ENCODE measurements around the gene SDR42E1. TPM values are rescaled to one million over a fixed set of nuclear protein-coding genes. Genes with fewer than 3 reads are reported as not detected.

SDR42E1 gene
- polyA plus RNA-seq, 2 of the 4 experiments (the other 2 are of a cell fraction) = 1.7 to 5.2 TPM

DNA sequence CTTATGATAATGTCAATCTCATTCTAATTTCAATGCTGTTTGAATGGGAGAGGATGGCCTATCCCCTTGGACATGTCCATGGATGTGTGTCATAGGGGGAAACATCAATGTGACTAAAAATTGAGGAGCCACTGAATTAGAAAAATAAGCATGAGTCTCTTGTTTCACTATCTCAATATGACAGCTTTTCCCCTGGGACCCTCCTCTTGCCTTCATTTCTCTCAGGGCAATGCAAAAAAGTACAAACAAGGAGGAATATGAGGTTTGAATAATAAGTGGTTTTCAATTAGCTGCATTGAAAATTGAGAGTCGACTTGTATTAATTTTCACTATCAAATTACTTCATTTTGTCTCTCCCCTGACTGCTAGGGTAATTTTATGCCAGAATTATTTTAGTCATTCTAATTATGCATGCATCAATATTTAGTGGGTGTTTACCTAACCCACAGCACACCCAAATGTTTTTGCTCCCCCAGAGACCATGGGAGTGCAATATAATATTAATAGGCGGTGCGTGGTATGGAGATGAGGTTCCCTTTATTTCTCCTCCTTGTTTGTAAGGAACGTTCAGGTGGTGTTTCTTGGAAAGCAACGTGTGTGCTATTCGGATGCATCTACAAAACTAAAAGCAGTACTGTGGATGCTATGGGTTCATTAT lies 6.8 kb upstream of the SDR42E1 start:
- ChIA-PET CTCF (no interaction called here), POLR2A (no interaction called here)
- Histone ChIP-seq H3K9me3 (peaks cover 17% of the 10 kb centered on the region), H3K4me2 (no peak overlapping the region), H3K4me1 (no peaks in the 10 kb centered on the region), H3K27ac (no peak overlapping the region), H3K4me3 (no peak overlapping the region)
- no peak for TF ChIP-seq ZSCAN20 (CRISPR knock-in tag; IDR thresholded peaks at IDR 0.05)
- TF ChIP-seq, protein P1, sequence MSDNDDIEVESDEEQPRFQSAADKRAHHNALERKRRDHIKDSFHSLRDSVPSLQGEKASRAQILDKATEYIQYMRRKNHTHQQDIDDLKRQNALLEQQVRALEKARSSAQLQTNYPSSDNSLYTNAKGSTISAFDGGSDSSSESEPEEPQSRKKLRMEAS (IDR thresholded peaks at IDR 0.05) = no peak
- no peak for TF ChIP-seq PHF8 (IDR thresholded peaks at IDR 0.05; ENCODE audit: borderline replicate concordance, low read depth)
- TF ChIP-seq BHLHE40 (IDR thresholded peaks at IDR 0.05; ENCODE audit: low read depth, low read length) = no peak
- no peak for TF ChIP-seq ZC3H11A (IDR thresholded peaks at IDR 0.05)
- TF ChIP-seq FOSB (CRISPR knock-in tag; IDR thresholded peaks at IDR 0.05) = no peak
- TF ChIP-seq NFE2L2 (conservative IDR thresholded peaks at IDR 0.05; ENCODE audit: low read length) = no peak
- TF ChIP-seq, protein P2, sequence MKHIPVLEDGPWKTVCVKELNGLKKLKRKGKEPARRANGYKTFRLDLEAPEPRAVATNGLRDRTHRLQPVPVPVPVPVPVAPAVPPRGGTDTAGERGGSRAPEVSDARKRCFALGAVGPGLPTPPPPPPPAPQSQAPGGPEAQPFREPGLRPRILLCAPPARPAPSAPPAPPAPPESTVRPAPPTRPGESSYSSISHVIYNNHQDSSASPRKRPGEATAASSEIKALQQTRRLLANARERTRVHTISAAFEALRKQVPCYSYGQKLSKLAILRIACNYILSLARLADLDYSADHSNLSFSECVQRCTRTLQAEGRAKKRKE (CRISPR knock-in tag; IDR thresholded peaks at IDR 0.05; ENCODE audit: low read depth) = no peak
- TF ChIP-seq, protein P3, sequence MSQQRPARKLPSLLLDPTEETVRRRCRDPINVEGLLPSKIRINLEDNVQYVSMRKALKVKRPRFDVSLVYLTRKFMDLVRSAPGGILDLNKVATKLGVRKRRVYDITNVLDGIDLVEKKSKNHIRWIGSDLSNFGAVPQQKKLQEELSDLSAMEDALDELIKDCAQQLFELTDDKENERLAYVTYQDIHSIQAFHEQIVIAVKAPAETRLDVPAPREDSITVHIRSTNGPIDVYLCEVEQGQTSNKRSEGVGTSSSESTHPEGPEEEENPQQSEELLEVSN (IDR thresholded peaks at IDR 0.05; ENCODE audit: borderline replicate concordance, low read depth) = no peak
- TF ChIP-seq, protein P4, sequence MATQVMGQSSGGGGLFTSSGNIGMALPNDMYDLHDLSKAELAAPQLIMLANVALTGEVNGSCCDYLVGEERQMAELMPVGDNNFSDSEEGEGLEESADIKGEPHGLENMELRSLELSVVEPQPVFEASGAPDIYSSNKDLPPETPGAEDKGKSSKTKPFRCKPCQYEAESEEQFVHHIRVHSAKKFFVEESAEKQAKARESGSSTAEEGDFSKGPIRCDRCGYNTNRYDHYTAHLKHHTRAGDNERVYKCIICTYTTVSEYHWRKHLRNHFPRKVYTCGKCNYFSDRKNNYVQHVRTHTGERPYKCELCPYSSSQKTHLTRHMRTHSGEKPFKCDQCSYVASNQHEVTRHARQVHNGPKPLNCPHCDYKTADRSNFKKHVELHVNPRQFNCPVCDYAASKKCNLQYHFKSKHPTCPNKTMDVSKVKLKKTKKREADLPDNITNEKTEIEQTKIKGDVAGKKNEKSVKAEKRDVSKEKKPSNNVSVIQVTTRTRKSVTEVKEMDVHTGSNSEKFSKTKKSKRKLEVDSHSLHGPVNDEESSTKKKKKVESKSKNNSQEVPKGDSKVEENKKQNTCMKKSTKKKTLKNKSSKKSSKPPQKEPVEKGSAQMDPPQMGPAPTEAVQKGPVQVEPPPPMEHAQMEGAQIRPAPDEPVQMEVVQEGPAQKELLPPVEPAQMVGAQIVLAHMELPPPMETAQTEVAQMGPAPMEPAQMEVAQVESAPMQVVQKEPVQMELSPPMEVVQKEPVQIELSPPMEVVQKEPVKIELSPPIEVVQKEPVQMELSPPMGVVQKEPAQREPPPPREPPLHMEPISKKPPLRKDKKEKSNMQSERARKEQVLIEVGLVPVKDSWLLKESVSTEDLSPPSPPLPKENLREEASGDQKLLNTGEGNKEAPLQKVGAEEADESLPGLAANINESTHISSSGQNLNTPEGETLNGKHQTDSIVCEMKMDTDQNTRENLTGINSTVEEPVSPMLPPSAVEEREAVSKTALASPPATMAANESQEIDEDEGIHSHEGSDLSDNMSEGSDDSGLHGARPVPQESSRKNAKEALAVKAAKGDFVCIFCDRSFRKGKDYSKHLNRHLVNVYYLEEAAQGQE (IDR thresholded peaks at IDR 0.05) = no peak
- no peak for TF ChIP-seq GATA3 (IDR thresholded peaks at IDR 0.05; ENCODE audit: borderline replicate concordance)
- no peak for TF ChIP-seq TFCP2L1 (CRISPR knock-in tag; IDR thresholded peaks at IDR 0.05)
- TF ChIP-seq EHF (CRISPR knock-in tag; IDR thresholded peaks at IDR 0.05) = no peak
- no peak for FAIRE-seq
- 43% methylated on average over 6 of the region's 6 CpGs for WGBS (ENCODE audit: missing lambda C conversion rate)
- no peak for DNase-seq (ENCODE audit: low read depth in 1 of 2, low spot score in 1 of 2)
- ATAC-seq = no peak

DNA sequence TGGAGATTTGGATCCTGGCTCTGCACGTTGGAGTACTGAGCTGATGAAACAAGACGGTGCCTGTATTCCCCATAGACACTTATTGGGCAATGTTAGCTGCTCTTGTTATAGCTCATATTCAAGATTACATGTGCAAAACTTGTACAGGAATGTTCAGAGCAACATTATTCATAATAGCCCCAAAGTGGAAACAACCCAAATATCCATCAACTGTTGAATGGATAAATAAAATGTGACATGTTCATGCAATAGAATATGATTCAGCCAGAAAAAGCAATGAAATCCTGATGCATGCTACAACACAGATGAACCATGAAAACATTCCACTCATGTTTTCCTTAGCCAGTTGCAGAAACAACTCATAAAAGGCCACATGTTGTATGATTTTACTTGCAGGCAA lies 5.7 kb upstream of the SDR42E1 start:
- ChIA-PET POLR2A (no interaction called here), CTCF (no interaction called here)
- Histone ChIP-seq H3K4me2 (no peak overlapping the region), H3K4me3 (no peak overlapping the region), H3K4me1 (no peaks in the 10 kb centered on the region), H3K9me3 (peaks cover 17% of the 10 kb centered on the region), H3K27ac (no peak overlapping the region)
- no peak for DNase-seq (ENCODE audit: low read depth in 1 of 2, low spot score in 1 of 2)
- FAIRE-seq = no peak
- no peak for ATAC-seq
- TF ChIP-seq POLR2AphosphoS2 (conservative IDR thresholded peaks at IDR 0.05; ENCODE audit: low read length) = no peak
- TF ChIP-seq FOXS1 (CRISPR knock-in tag; IDR thresholded peaks at IDR 0.05) = no peak
- 17% methylated on average over 2 of the region's 2 CpGs for whole genome bisulfite sequencing (ENCODE audit: missing lambda C conversion rate)

DNA sequence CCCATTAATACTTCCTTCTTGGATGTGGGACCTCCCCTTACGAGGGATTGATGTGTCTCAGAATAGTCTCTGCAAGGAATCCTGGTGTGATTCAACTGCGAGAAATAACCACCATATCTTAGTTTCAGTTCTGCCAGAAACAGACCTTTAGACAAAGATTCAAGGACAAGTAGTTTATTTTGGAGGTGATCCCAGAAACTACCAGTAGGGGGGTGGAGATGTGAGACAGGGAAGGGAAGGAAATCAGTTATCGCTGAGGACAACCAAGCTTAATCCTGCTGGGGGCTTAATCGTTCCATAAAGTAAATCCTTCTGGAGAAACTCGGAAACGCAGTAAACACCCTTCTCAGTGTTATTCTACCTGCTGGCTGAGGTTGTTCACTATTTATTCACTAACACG lies 5.0 kb upstream of the SDR42E1 start:
- peak; percentile 35 to 36 for DNase-seq (ENCODE audit: low read depth in 1 of 2, low spot score in 1 of 2)
- no peaks in the 10 kb centered on the region for H3K4me1 ChIP-seq
- peak overlapping the region; percentile 67 for H3K4me2 ChIP-seq
- no peak for FAIRE-seq
- TF ChIP-seq, protein P5, sequence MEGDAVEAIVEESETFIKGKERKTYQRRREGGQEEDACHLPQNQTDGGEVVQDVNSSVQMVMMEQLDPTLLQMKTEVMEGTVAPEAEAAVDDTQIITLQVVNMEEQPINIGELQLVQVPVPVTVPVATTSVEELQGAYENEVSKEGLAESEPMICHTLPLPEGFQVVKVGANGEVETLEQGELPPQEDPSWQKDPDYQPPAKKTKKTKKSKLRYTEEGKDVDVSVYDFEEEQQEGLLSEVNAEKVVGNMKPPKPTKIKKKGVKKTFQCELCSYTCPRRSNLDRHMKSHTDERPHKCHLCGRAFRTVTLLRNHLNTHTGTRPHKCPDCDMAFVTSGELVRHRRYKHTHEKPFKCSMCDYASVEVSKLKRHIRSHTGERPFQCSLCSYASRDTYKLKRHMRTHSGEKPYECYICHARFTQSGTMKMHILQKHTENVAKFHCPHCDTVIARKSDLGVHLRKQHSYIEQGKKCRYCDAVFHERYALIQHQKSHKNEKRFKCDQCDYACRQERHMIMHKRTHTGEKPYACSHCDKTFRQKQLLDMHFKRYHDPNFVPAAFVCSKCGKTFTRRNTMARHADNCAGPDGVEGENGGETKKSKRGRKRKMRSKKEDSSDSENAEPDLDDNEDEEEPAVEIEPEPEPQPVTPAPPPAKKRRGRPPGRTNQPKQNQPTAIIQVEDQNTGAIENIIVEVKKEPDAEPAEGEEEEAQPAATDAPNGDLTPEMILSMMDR (IDR thresholded peaks at IDR 0.05) = peak; percentile 7; the same call in 1 of the 3 replicates
- TF ChIP-seq HOXB5 (CRISPR knock-in tag; IDR thresholded peaks at IDR 0.05) = no peak
- ChIA-PET CTCF (interaction anchor here (0.6 kb wide), 1 partner anchor 135 kb away, joined by 3 read pairs; no protein-coding TSS in a partner anchor), POLR2A (no interaction called here)
- ATAC-seq = peak in 1 of 2 experiments; percentile 70; a peak in 3 of 6 replicates
- H3K4me3 ChIP-seq = no peak overlapping the region
- H3K9me3 ChIP-seq = peaks cover 20% of the 10 kb centered on the region
- no peak overlapping the region for H3K27ac ChIP-seq
- 8% methylated on average over 7 of the region's 7 CpGs for WGBS (ENCODE audit: missing lambda C conversion rate)
